ENCODE data around the gene DOK5. TPM values are rescaled to one million over a fixed set of nuclear protein-coding genes. Genes with fewer than 3 reads are reported as not detected.
A peak's percentile ranks its signal among the peaks of the same experiment; 100 is the strongest.

The DOK5 gene
- total and polyA plus RNA-seq, 9 of the 15 experiments (the other 6 are each of a cell fraction or from before 2014, with no cell fraction given), result not detected

- no peaks in the 10 kb centered on the region for H3K36me3 ChIP-seq (ENCODE audit: control insufficient read depth, insufficient read depth, low read length)
- in situ Hi-C loops (cut with MboI) (no loop called here), intact Hi-C loops (cut with micrococcal nuclease) (no loop called here)
- H3K9ac ChIP-seq (ENCODE audit: insufficient read depth in 1 of 2, low read depth in 2 of 2, low read length in 2 of 2), result no peak overlapping the region
- H4K20me1 ChIP-seq (replicated peaks; ENCODE audit: control insufficient read depth, insufficient read depth, low read length), result no peaks in the 10 kb centered on the region
- no peaks in the 10 kb centered on the region for H3K79me2 ChIP-seq (ENCODE audit: control insufficient read depth, insufficient read depth, low read length)
- FAIRE-seq (no peak), ATAC-seq (no peak), DNase-seq (ENCODE audit: extremely low read depth in 1 of 4, low spot score in 3 of 4) (no peak)
- WGBS (ENCODE audit: insufficient coverage, low coverage, missing lambda C conversion rate), result 5% methylated on average over 6 of the region's 6 CpGs
- BruUV-seq (replicated peaks), result no TSS peak
- TF ChIP-seq ZBTB11 (CRISPR knock-in tag; IDR thresholded peaks at IDR 0.05) (peak in 1 of 3 experiments; percentile 53; a peak in 2 of 6 replicates), RBBP5 (IDR thresholded peaks at IDR 0.05; ENCODE audit: borderline replicate concordance, insufficient read depth, low read length, poor library complexity, severe bottlenecking) (no peak), MAZ (CRISPR knock-in tag; conservative IDR thresholded peaks at IDR 0.05 in 1 of 2, IDR thresholded peaks at IDR 0.05 in 1 of 2) (no peak)
- no peaks in the 10 kb centered on the region for H3K27me3 ChIP-seq (ENCODE audit: control insufficient read depth in 2 of 2, insufficient read depth in 2 of 2, low read length in 2 of 2)
- no peaks in the 10 kb centered on the region for H3K9me3 ChIP-seq (replicated peaks; ENCODE audit: control insufficient read depth, insufficient read depth, low read depth, low read length)
- H3K27ac ChIP-seq (ENCODE audit: extremely low read depth, low read depth, low read length), result no peak overlapping the region
- no peaks in the 10 kb centered on the region for H3K9me1 ChIP-seq (ENCODE audit: control insufficient read depth, insufficient read depth, low read length)
- no peak overlapping the region for H3K4me2 ChIP-seq (ENCODE audit: insufficient read depth, low read length)
- ChIA-PET POLR2A (no interaction called here), CTCF (ENCODE audit: low intra/inter-chr PET ratio) (no interaction called here)
- no peak overlapping the region for H2AFZ ChIP-seq (ENCODE audit: low read depth, low read length)
- no peaks in the 10 kb centered on the region for H3K4me1 ChIP-seq (replicated peaks in 1 of 2; ENCODE audit: control insufficient read depth in 2 of 2, insufficient read depth in 2 of 2, low read length in 2 of 2)
- no peak overlapping the region for H3K4me3 ChIP-seq
These were observed 143.0 kb downstream of the DOK5 start for GRCh38 chr20:54618412-54618811.

Data from K562 (cell line).